ENCODE results near the gene PMPCB.

The PMPCB gene

DNA sequence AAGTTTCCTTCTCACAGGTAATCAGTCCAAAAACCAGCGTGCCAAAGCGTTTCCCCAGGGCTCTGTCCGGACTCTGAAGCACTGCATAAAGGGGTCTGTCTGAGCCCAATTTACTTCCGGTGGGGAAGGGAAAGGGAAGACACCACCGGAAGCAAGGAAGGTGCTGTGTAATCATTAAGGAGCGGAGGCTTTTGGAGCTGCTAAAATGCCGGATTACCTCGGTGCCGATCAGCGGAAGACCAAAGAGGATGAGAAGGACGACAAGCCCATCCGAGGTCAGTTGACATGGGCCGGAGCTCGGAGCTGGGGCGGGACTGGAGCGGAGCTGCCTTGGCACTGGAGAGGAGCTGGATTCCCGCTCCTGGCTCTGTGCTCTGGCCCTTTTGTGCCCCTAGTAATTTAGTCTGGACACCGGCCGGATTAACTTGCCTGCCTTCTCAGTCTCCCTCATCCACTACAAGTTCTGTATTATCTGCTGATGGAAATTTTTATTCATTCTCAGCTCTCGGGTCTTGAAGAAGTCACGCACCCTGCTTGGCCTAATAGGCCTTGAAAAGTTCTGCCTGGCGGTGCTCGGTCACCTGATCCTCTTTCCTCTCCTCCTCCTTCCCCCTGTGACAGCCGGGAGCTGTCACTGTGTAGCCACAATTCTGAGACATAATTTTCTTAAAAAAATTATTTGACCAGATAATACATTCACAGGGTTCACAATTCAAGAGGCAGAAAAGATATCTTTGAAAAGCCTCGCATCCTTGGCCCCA, 50.5 kb downstream of the PMPCB start, which contains the start of gene PSMC2:
TSS of gene PSMC2 (plus strand) at position 137 of the 761 bp plus-strand sequence. CDS start at position 206, 69 bp downstream.
- DNase-seq: peak; percentile 82 to 94
- H3K9ac ChIP-seq (ENCODE audit: low read length): peak within 1 kb of the TSS; percentile 99
- peaks cover 12% of the 10 kb centered on the region for H3K79me2 ChIP-seq (ENCODE audit: control insufficient read depth, insufficient read depth, low read length, poor library complexity)
- H3K23ac ChIP-seq (ENCODE audit: low read length): no peak within 1 kb of the TSS
- H3K9me3 ChIP-seq (ENCODE audit: insufficient read depth, low read depth, low read length): peaks cover 2% of the 10 kb centered on the region
- H2BK12ac ChIP-seq (ENCODE audit: low read length): no peak within 1 kb of the TSS
- H3K27me3 ChIP-seq (ENCODE audit: insufficient read depth, low read length): no peaks in the 10 kb centered on the region
- peak within 1 kb of the TSS; percentile 75 for H3K14ac ChIP-seq (ENCODE audit: low read length)
- WGBS (ENCODE audit: extremely low coverage, insufficient coverage, insufficient read length): no CpG with 5 or more reads among the region's 25 CpGs
- H4K91ac ChIP-seq (ENCODE audit: low read depth, low read length): peak within 1 kb of the TSS; percentile 54
- peak within 1 kb of the TSS; percentile 64 for H2AFZ ChIP-seq (ENCODE audit: insufficient read depth, low read length, poor library complexity)
- peak within 1 kb of the TSS; percentile 35 for H3K18ac ChIP-seq (ENCODE audit: low read length)
- peak within 1 kb of the TSS; percentile 35 for H2BK120ac ChIP-seq (ENCODE audit: insufficient read depth, low read length, poor library complexity)
- peaks cover 2 to 4% of the 10 kb centered on the region in 2 experiments for H3K4me1 ChIP-seq (ENCODE audit: control insufficient read depth in 1 of 2, insufficient read depth in 2 of 2, low read length in 2 of 2)
- H3K4ac ChIP-seq (ENCODE audit: low read depth, low read length): peak within 1 kb of the TSS; percentile 98
- peak within 1 kb of the TSS; percentile 7 for H2BK5ac ChIP-seq (ENCODE audit: low read depth, low read length, poor library complexity)
- peak within 1 kb of the TSS; percentile 87 for H3K4me2 ChIP-seq (ENCODE audit: low read length)
- peaks cover 9% of the 10 kb centered on the region for H3K79me1 ChIP-seq (ENCODE audit: low read length)
- peak within 1 kb of the TSS; percentile 70 for H3K27ac ChIP-seq (ENCODE audit: low read depth, low read length)
- H4K8ac ChIP-seq (ENCODE audit: low read depth, low read length): peak within 1 kb of the TSS; percentile 78
- peaks cover 4 to 6% of the 10 kb centered on the region in 2 experiments for H3K36me3 ChIP-seq (ENCODE audit: control insufficient read depth in 1 of 2, insufficient read depth in 2 of 2, low read length in 2 of 2)
- H2AK5ac ChIP-seq (ENCODE audit: low read length): no peak within 1 kb of the TSS
- H4K12ac ChIP-seq (ENCODE audit: low read depth, low read length): peak within 1 kb of the TSS; percentile 59
- peak within 1 kb of the TSS; percentile 100 for H3K4me3 ChIP-seq (ENCODE audit: low read depth, low read length)

GRCh38 chr7:103348452-103348851, 51.2 kb downstream of the PMPCB start:
- Histone ChIP-seq H4K12ac (ENCODE audit: low read depth, low read length) (no peak overlapping the region), H3K9me3 (ENCODE audit: insufficient read depth, low read depth, low read length) (peaks cover 2% of the 10 kb centered on the region), H2AK5ac (ENCODE audit: low read length) (no peak overlapping the region), H2AFZ (ENCODE audit: insufficient read depth, low read length, poor library complexity) (no peak overlapping the region), H3K4ac (ENCODE audit: low read depth, low read length) (peak overlapping the region; percentile 98), H3K79me2 (ENCODE audit: control insufficient read depth, insufficient read depth, low read length, poor library complexity) (peaks cover 12% of the 10 kb centered on the region), H4K91ac (ENCODE audit: low read depth, low read length) (no peak overlapping the region), H3K18ac (ENCODE audit: low read length) (no peak overlapping the region), H3K14ac (ENCODE audit: low read length) (no peak overlapping the region), H3K27ac (ENCODE audit: low read depth, low read length) (no peak overlapping the region), H3K79me1 (ENCODE audit: low read length) (peaks cover 9% of the 10 kb centered on the region), H3K9ac (ENCODE audit: low read length) (no peak overlapping the region), H2BK5ac (ENCODE audit: low read depth, low read length, poor library complexity) (no peak overlapping the region), H3K36me3 (ENCODE audit: control insufficient read depth in 1 of 2, insufficient read depth in 2 of 2, low read length in 2 of 2) (peaks cover 7 to 10% of the 10 kb centered on the region in 2 experiments), H3K4me3 (ENCODE audit: low read depth, low read length) (peak overlapping the region; percentile 57), H3K4me2 (ENCODE audit: low read length) (peak overlapping the region; percentile 71), H3K27me3 (ENCODE audit: insufficient read depth, low read length) (no peaks in the 10 kb centered on the region), H3K4me1 (ENCODE audit: control insufficient read depth in 1 of 2, insufficient read depth in 2 of 2, low read length in 2 of 2) (peaks cover 2 to 4% of the 10 kb centered on the region in 2 experiments), H2BK120ac (ENCODE audit: insufficient read depth, low read length, poor library complexity) (no peak overlapping the region), H2BK12ac (ENCODE audit: low read length) (no peak overlapping the region), H4K8ac (ENCODE audit: low read depth, low read length) (no peak overlapping the region), H3K23ac (ENCODE audit: low read length) (no peak overlapping the region)
- DNase-seq: no peak
- WGBS (ENCODE audit: extremely low coverage, insufficient coverage, insufficient read length): no CpG with 5 or more reads among the region's 13 CpGs

DNA sequence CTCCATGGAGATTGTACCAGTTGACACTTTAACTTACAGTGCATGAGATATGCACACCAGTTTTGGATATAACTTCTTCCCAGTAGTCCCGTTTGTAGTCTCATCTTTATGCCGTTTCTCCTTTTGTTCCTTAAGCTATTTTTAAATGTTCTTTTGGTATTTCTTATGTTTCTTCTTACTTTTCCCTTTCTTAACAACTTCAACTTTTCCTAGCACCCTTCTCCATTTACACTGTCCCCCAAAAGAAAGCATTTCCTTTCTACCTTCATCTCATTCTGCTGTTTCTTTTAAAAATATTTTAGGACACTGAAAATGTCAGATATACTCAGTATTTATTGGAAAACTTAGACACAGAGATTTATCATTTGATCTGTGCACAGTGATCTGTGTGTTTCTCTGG, 51.7 kb downstream of the PMPCB start:
- no peak overlapping the region for H3K18ac ChIP-seq (ENCODE audit: low read length)
- peaks cover 11% of the 10 kb centered on the region for H3K79me2 ChIP-seq (ENCODE audit: control insufficient read depth, insufficient read depth, low read length, poor library complexity)
- H3K9me3 ChIP-seq (ENCODE audit: insufficient read depth, low read depth, low read length): peaks cover 2% of the 10 kb centered on the region
- H2AK5ac ChIP-seq (ENCODE audit: low read length): no peak overlapping the region
- no peaks in the 10 kb centered on the region for H3K27me3 ChIP-seq (ENCODE audit: insufficient read depth, low read length)
- H4K8ac ChIP-seq (ENCODE audit: low read depth, low read length): no peak overlapping the region
- no peak for DNase-seq
- no peak overlapping the region for H3K4me2 ChIP-seq (ENCODE audit: low read length)
- no peak overlapping the region for H2BK120ac ChIP-seq (ENCODE audit: insufficient read depth, low read length, poor library complexity)
- peaks cover 8% of the 10 kb centered on the region for H3K79me1 ChIP-seq (ENCODE audit: low read length)
- no peak overlapping the region for H3K23ac ChIP-seq (ENCODE audit: low read length)
- no peak overlapping the region for H3K14ac ChIP-seq (ENCODE audit: low read length)
- no peak overlapping the region for H2BK5ac ChIP-seq (ENCODE audit: low read depth, low read length, poor library complexity)
- peaks cover 7 to 10% of the 10 kb centered on the region in 2 experiments for H3K36me3 ChIP-seq (ENCODE audit: control insufficient read depth in 1 of 2, insufficient read depth in 2 of 2, low read length in 2 of 2)
- no CpG with 5 or more reads among the region's 2 CpGs for WGBS (ENCODE audit: extremely low coverage, insufficient coverage, insufficient read length)
- no peak overlapping the region for H3K4ac ChIP-seq (ENCODE audit: low read depth, low read length)
- no peak overlapping the region for H2BK12ac ChIP-seq (ENCODE audit: low read length)
- no peak overlapping the region for H3K27ac ChIP-seq (ENCODE audit: low read depth, low read length)
- peaks cover 2 to 4% of the 10 kb centered on the region in 2 experiments for H3K4me1 ChIP-seq (ENCODE audit: control insufficient read depth in 1 of 2, insufficient read depth in 2 of 2, low read length in 2 of 2)
- no peak overlapping the region for H3K9ac ChIP-seq (ENCODE audit: low read length)
- no peak overlapping the region for H4K12ac ChIP-seq (ENCODE audit: low read depth, low read length)
- no peak overlapping the region for H2AFZ ChIP-seq (ENCODE audit: insufficient read depth, low read length, poor library complexity)
- H3K4me3 ChIP-seq (ENCODE audit: low read depth, low read length): no peak overlapping the region
- H4K91ac ChIP-seq (ENCODE audit: low read depth, low read length): no peak overlapping the region

- peaks cover 2% of the 10 kb centered on the region for H3K9me3 ChIP-seq (ENCODE audit: insufficient read depth, low read depth, low read length)
- DNase-seq: no peak
- H3K4me2 ChIP-seq (ENCODE audit: low read length): no peak overlapping the region
- no peak overlapping the region for H4K8ac ChIP-seq (ENCODE audit: low read depth, low read length)
- H3K27me3 ChIP-seq (ENCODE audit: insufficient read depth, low read length): no peaks in the 10 kb centered on the region
- H2BK120ac ChIP-seq (ENCODE audit: insufficient read depth, low read length, poor library complexity): no peak overlapping the region
- no peak overlapping the region for H4K91ac ChIP-seq (ENCODE audit: low read depth, low read length)
- no peak overlapping the region for H3K18ac ChIP-seq (ENCODE audit: low read length)
- no peak overlapping the region for H3K27ac ChIP-seq (ENCODE audit: low read depth, low read length)
- no peak overlapping the region for H3K23ac ChIP-seq (ENCODE audit: low read length)
- peaks cover 2 to 4% of the 10 kb centered on the region in 2 experiments for H3K4me1 ChIP-seq (ENCODE audit: control insufficient read depth in 1 of 2, insufficient read depth in 2 of 2, low read length in 2 of 2)
- H2AK5ac ChIP-seq (ENCODE audit: low read length): no peak overlapping the region
- H3K9ac ChIP-seq (ENCODE audit: low read length): no peak overlapping the region
- H4K12ac ChIP-seq (ENCODE audit: low read depth, low read length): no peak overlapping the region
- H3K14ac ChIP-seq (ENCODE audit: low read length): no peak overlapping the region
- no peak overlapping the region for H3K4ac ChIP-seq (ENCODE audit: low read depth, low read length)
- H3K4me3 ChIP-seq (ENCODE audit: low read depth, low read length): no peak overlapping the region
- H2BK5ac ChIP-seq (ENCODE audit: low read depth, low read length, poor library complexity): no peak overlapping the region
- H3K79me2 ChIP-seq (ENCODE audit: control insufficient read depth, insufficient read depth, low read length, poor library complexity): peaks cover 5% of the 10 kb centered on the region
- peaks cover 10 to 14% of the 10 kb centered on the region in 2 experiments for H3K36me3 ChIP-seq (ENCODE audit: control insufficient read depth in 1 of 2, insufficient read depth in 2 of 2, low read length in 2 of 2)
- no peak overlapping the region for H2AFZ ChIP-seq (ENCODE audit: insufficient read depth, low read length, poor library complexity)
- WGBS (ENCODE audit: extremely low coverage, insufficient coverage, insufficient read length): no CpG with 5 or more reads among the region's 1 CpG
- H3K79me1 ChIP-seq (ENCODE audit: low read length): peaks cover 3% of the 10 kb centered on the region
- H2BK12ac ChIP-seq (ENCODE audit: low read length): no peak overlapping the region
Observed at GRCh38 chr7:103349805-103350204, 52.6 kb downstream of the PMPCB start.

All from trophoblast cell (in vitro differentiated cells and primary cell).